ENCODE results near the gene MSH4. TPM values are rescaled to one million over a fixed set of nuclear protein-coding genes. Genes with fewer than 3 reads are reported as not detected.
A peak's percentile ranks its signal among the peaks of the same experiment; 100 is the strongest.

Gene MSH4
- polyA plus RNA-seq, 2 of the 4 experiments (the other 2 are of a cell fraction) = 0.05 TPM; not detected in 1

DNA sequence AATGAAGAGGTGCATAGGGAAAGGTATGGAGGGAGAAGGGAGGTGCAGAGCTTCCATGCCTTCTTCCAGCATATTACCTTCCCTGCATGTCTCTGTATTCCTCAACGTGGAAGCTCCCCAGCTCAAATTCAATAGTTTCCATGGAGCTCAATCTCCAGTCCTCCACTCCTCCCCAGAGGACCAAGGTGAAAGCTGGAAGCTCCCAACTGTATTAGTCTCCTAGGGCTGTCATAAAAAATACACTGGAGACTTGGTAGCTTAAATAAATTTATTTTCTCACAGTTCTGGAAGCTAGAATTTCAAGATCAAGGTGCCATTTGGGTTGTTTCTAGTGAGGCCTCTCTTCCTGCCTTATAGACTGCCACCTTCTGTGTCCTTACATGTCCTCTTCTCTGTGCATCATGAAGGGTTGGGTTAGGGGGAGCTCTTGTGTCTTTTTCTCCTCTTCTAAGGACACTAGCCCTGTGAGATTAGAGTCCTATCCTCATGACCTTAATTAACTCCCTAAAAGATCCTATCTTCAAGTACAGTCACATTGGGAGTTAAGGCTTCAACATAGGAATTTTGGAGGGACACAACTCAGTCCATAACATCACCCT lies 32.5 kb upstream of the MSH4 start (continued):
- TF ChIP-seq HMGXB4 (CRISPR knock-in tag; IDR thresholded peaks at IDR 0.05; ENCODE audit: borderline replicate concordance) = no peak

- peaks cover 9% of the 10 kb centered on the region; the same call in 2 of the 3 replicates for H3K4me1 ChIP-seq
- whole genome bisulfite sequencing (ENCODE audit: missing lambda C conversion rate) = 89% methylated on average over 1 of the region's 1 CpG
- DNase-seq (ENCODE audit: low read depth in 1 of 2, low spot score in 1 of 2) (peak in 1 of 2 experiments; percentile 14), FAIRE-seq (no peak), ATAC-seq (peak; percentile 56 to 70; a peak in 2 of 6 replicates)
- no peaks in the 10 kb centered on the region for H3K9me3 ChIP-seq
- peak overlapping the region; percentile 39 for H3K4me2 ChIP-seq
- ChIA-PET CTCF (no interaction called here), POLR2A (no interaction called here)
- TF ChIP-seq EP300 (IDR thresholded peaks at IDR 0.05) (no peak), CBX2 (IDR thresholded peaks at IDR 0.05; ENCODE audit: borderline replicate concordance, low read depth) (no peak), SMC3 (IDR thresholded peaks at IDR 0.05) (no peak), REST (IDR thresholded peaks at IDR 0.05) (no peak), TFCP2L1 (CRISPR knock-in tag; IDR thresholded peaks at IDR 0.05) (no peak), JUNB (IDR thresholded peaks at IDR 0.05) (0 out of 2 replicates have a peak, but pooled peaks have one; percentile 19), RNF2 (IDR thresholded peaks at IDR 0.05; ENCODE audit: borderline replicate concordance, low read depth) (no peak), GATA3 (IDR thresholded peaks at IDR 0.05; ENCODE audit: borderline replicate concordance) (no peak), FOSL2 (IDR thresholded peaks at IDR 0.05) (no peak), FOSL2 (CRISPR knock-in tag; IDR thresholded peaks at IDR 0.05) (peak; percentile 42; the same call in 1 of the 2 replicates), ZFP36 (IDR thresholded peaks at IDR 0.05; ENCODE audit: borderline replicate concordance, partially characterized antibody) (no peak)
- no peak overlapping the region; a peak in 1 of 6 replicates for H3K27ac ChIP-seq
- H3K4me3 ChIP-seq = no peak overlapping the region
Measured at GRCh38 chr1:75765697-75766355, 30.9 kb upstream of the MSH4 start.

DNA sequence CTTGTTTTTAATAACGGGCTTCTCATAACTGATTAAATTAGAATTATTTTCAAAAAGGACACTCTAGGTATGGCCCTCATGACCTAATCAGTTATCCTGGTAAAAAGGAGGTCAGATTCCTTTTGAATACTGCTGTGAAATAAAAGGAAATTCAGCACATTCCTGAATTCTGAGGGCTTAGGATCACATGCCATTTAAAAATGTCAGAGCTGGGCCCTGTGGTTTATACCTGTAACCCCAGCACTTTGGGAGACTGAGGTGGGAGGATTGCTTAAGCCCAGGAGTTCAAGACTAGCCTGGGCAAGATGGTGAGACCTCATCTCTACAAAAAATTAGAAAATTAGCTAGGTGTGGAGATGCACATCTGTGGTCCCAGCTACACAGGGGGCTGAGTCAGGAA lies 28.7 kb upstream of the MSH4 start:
- Histone ChIP-seq H3K4me1 (peaks cover 9% of the 10 kb centered on the region; the same call in 2 of the 3 replicates), H3K9me3 (no peaks in the 10 kb centered on the region), H3K27ac (no peak overlapping the region), H3K4me3 (no peak overlapping the region), H3K4me2 (no peak overlapping the region)
- ChIA-PET CTCF (interaction anchor here (0.6 kb wide), 1 partner anchor 379 kb away, joined by 3 read pairs; no protein-coding TSS in a partner anchor), POLR2A (no interaction called here)
- FAIRE-seq (no peak), ATAC-seq (no peak), DNase-seq (ENCODE audit: low read depth in 1 of 2, low spot score in 1 of 2) (no peak)
- WGBS (ENCODE audit: missing lambda C conversion rate) = 58% methylated on average over 1 of the region's 1 CpG
- TF ChIP-seq POLR2AphosphoS2 (conservative IDR thresholded peaks at IDR 0.05; ENCODE audit: low read length) = no peak
- no peak for TF ChIP-seq MAFK (IDR thresholded peaks at IDR 0.05; ENCODE audit: partially characterized antibody)
- no peak for TF ChIP-seq RARB (CRISPR knock-in tag; IDR thresholded peaks at IDR 0.05)
- no peak for TF ChIP-seq NPAS2 (CRISPR knock-in tag; IDR thresholded peaks at IDR 0.05; ENCODE audit: borderline replicate concordance)
- no peak for TF ChIP-seq BCL3 (IDR thresholded peaks at IDR 0.05)
- no peak for TF ChIP-seq HEYL (CRISPR knock-in tag; IDR thresholded peaks at IDR 0.05)
- TF ChIP-seq HOXA7 (CRISPR knock-in tag; IDR thresholded peaks at IDR 0.05) = no peak
- TF ChIP-seq KDM5A (IDR thresholded peaks at IDR 0.05) = no peak

All from A549 (cell line).